ENCODE measurements around the gene APBA1.

DNA sequence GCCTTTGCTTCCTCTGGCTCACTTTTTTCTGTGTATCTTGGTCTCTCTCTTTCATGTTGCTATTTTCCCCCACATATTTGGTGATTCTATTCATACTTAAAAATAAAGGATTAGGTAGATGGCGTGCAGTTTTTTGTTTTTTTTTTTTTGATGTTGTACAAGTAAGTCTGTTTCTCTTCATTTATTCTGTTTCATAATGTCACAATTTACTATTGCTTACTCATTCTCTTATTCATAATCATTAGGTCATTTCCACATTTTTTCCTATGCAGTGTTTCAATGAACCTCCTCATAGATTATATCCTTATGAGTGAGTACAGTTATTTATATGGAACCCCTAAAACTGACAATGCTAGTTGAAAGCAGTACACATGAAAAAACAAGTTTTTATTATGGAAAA lies 136.3 kb downstream of the APBA1 start:
- TF ChIP-seq, protein P1, sequence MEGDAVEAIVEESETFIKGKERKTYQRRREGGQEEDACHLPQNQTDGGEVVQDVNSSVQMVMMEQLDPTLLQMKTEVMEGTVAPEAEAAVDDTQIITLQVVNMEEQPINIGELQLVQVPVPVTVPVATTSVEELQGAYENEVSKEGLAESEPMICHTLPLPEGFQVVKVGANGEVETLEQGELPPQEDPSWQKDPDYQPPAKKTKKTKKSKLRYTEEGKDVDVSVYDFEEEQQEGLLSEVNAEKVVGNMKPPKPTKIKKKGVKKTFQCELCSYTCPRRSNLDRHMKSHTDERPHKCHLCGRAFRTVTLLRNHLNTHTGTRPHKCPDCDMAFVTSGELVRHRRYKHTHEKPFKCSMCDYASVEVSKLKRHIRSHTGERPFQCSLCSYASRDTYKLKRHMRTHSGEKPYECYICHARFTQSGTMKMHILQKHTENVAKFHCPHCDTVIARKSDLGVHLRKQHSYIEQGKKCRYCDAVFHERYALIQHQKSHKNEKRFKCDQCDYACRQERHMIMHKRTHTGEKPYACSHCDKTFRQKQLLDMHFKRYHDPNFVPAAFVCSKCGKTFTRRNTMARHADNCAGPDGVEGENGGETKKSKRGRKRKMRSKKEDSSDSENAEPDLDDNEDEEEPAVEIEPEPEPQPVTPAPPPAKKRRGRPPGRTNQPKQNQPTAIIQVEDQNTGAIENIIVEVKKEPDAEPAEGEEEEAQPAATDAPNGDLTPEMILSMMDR (IDR thresholded peaks at IDR 0.05; ENCODE audit: low read depth, low read length, poor library complexity, severe bottlenecking): no peak
- no peak for TF ChIP-seq EZH2phosphoT487 (IDR thresholded peaks at IDR 0.05; ENCODE audit: borderline replicate concordance, low read length)
